Fibroblast of upper back skin (primary cell): ENCODE results near the gene CDC42BPG.

ENCODE experiments used
- DNase-seq: peaks from one replicate; pipeline ENCODE4 v3.0.0-alpha.2; 2013

The CDC42BPG gene

DNA sequence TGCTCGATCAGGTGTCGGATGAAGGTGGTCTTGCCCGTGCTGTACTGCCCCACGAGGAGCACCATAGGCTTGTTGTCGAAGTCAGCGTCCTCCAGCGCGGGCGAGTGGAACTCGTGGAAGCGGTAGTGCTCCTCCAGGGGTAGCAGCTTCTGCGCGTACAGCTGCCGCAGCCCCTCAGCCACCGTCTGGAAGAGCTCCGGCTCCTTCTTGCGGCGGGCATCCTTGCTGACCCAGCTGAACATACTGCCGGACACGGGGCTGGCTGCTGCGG, 33.7 kb upstream of the CDC42BPG start:
- DNase-seq: no peak

DNA sequence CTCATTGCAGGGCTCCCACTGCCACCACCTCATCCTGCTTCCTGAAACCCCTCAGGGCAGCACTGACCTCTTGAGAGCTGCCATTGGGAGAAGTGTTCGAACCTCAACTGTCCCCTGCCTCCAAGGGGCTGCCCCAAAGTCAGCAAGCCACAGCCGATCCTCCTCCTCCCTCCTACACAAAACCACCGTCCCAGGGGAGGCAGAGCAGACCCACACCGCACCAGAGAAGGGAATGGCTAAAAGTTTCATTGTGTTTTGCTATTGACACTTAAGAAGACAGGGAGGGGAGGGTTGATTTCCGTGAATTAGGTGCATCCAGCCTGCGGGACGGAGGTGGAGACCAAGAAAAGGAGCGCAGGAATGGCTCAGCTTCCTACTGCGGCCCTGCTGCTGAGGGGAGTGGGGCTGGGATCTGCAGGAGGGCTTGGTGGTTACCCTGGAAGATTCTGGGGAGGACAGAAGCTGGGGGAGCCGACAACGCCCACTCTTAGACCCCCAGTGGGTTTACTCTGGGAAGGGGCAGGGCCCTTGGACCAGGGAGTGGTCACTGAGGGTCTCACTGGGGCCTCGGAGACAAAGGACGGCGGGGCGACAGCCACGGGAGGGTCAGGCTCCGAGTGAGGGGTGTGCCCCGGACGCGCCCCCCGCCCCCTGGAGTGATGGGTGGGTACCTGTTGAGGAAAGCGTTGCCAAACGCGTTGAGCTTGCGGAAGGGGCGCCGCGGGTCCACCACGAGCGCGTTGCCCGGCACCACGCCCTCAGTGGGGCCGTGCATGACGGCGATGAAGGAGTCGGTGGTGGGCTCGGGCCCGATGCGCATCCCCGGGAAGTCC, 33.2 kb upstream of the CDC42BPG start:
- DNase-seq: no peak

DNA sequence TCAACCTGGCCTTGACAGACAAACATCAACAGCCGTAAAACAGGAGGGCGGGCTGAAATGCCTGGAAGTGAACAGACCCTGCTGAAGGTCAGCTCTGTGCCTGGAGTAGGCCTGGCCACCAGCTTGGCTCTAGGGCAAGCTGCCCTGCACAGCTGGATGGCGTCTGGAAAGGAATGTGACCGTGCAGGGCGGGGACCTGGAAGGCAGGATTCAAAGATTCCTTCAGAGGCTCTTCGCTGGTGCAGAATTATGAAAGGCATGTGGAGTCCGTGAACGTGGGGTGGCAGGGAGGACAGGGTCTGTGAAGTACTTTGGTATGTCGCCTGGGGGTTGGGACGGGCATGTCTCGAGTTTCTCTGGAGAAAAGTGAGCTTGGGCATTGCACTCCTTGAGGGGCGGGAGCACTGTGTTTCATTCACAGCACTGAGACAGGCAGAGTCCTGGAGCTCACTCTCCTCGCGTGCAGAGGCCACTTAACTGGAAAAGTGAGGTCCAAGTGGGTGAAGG, 32.4 kb upstream of the CDC42BPG start:
- peak; percentile 55 for DNase-seq

DNA sequence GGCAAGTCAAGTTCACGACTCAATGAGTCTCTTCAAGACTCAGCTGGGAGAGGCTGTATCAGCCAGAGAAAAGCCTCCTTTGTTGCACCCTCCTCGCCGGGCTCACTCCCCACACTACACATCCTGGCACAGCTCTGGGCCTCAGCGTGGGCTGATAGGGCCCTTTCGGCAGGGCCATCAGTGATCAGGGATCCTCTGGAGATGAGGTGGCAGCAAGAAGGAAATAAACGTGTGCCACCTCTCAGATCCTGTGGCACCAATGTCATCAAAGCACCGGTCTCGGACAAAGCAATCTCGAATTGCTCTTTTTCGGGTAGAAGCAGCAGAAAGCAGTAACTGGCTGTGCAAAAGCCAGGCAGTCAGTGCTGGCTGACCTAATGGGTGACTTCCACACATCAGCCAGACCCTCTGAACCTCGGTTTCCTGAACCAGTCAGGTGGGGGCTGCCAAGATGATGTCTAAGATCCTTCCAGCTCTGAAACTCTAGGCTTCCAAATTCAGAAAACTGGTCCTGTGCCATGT, 31.8 kb upstream of the CDC42BPG start:
- DNase-seq: no peak

DNA sequence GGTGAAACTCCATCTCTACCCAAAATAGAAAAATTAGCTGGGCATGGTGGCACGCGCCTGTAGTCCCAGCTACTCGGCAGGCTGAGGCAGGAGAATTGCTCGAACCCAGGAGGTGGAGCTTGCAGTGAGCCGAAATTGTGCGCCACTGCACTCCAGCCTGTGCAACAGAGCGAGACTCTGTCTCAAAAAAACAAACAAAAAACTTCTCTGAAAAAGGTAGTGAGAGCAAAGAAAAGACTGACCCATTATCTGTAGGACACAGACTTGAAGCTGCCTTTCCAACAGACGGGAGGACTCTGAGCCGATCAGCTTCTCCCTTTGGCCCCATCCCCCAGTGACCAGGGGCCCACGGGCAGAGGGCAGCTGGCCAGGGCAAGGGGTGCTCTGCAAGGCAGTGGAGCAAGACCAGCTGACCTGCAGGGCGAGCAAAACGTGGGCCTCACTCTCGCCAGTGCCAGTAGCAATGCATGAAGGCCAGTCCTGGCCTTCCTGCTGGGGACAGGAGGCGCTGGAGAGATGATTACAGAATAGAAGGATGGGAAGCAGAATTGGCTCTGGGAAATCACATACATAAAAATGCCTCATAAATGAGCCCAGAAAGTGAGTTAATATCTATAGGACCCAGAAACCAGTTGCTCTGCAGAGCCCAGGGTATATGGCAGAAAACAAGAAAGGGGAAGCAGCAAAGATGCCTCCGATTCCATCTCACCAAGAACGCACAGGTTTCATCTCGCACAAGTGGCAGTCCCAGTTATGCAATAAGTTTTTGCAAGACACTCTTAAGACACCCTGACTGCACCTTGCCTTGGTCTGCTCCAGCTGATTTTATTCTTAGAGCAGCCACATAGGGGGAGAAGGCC, 31.1 kb upstream of the CDC42BPG start:
- no peak for DNase-seq

DNA sequence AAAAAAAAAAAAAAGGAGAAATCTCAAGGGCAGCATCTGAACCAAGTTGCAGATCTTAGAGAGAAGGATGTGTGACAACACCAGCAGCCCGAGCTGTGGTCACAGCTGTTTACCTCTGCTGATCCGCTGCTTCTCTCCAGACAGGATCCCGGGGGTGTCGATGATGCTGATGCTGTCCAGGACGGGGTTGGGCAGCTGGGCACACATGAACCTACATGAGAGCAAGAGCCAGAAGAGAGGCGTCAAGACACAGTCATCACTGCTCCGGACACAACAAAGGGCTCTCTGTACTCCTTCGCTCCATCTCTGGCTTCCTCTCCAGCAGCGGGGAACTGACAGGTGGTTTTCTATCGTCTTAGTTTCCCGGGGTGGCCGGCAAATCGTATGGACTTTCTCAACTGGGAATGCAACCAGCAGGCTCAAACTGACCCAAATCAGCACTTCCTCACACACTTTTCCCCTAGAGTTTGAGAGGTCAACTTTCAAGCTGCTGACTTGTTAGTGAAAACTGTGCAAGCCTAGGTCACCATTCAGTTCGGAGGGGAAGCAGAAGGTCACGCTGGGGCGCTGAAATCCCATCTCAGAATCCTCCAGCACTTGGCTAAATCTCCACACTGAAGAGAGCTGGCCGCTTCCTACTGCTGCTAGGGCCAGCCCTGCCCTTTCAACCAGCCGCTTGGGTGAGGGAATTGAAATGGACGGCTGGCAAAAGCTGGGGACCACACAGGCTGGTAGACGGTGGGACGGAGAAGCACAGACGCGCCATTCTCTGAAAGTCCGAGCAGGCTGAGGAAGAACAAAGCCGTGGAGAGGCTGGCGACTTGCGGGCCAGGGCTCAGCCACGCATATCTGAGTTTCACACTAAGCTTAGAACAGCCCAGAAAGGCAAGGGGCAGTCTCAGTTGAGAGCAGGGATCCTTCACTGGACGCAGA, 30.1 kb upstream of the CDC42BPG start:
- no peak for DNase-seq

DNA sequence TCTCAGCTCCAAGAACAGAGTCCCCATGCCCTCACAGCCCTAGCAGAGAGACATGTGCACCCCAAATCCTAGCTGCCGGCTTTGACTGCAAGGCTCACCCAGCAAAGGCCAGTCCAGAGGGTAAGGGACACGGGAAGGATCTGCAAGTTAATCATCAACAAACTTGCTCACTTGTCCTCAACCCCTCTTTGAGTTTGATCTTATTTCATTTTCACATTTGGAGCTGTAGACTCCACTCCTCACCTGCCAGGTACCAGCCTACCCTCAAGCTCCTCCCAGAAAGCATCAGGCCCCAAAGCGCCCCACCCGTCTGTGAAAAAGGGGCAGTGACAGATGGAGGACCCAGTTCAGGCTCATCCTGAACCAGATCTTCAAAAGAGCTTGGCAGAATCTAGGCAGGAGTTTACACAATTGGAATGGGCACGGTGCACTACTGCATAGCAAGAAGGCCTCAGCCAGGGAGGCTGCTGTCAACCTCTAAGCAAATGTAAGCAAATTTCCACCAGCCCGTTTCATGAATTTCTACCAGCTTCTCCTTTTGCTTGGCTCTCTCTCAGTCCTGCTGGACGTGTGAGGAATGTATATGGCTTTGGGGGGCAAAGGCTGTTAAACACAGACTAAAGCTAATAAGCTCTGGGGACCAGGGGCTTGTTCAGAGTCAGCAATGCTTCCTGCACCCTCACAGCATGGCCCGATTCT, 28.5 kb upstream of the CDC42BPG start:
- no peak for DNase-seq

DNA sequence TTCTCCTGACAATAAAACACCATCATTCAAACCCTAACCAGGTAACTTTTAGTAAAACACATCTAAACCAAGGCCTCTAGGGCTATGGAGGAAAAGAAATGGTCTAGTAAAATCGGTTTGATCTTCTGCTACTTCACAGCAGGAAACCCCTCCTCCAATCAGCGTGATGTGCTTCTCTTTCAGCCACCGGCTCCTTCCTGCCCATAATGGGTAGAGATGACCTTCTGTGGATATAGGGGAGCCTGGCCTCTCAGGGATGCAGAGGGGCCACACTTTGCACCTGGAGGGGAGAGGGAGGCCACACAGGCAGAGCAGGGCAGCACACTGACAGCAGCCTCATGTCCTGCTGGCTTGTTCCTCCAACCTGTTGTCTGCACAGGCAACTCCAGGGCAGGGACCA, 27.0 kb upstream of the CDC42BPG start:
- DNase-seq: no peak

DNA sequence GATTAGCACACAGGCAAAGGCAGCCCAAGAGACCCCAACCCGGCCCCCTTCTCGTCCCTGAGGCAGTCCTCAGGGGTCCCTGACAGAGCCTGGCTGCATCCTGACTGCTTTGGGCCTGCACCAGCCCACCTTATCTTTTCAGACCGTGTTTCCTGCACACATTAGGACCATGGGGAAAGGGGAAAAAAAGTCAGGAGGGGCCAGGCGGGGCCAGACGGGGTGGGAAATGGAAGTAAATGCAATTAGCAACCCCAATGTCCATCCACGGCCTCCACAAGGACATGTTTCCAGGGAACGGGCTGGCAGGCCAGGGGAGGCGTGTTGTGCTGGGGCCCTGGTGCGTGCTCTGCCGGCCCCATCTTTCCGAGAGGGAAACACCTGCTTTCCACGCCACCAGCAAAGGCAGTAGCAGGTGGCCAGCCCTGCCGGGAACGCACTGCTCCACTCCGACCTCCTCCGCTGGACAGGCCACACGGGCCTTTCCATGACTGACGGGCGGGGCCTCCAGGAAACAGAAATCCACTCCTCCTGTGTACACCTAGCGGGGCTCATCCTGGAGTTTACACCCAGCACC, 26.5 kb upstream of the CDC42BPG start:
- DNase-seq: no peak

DNA sequence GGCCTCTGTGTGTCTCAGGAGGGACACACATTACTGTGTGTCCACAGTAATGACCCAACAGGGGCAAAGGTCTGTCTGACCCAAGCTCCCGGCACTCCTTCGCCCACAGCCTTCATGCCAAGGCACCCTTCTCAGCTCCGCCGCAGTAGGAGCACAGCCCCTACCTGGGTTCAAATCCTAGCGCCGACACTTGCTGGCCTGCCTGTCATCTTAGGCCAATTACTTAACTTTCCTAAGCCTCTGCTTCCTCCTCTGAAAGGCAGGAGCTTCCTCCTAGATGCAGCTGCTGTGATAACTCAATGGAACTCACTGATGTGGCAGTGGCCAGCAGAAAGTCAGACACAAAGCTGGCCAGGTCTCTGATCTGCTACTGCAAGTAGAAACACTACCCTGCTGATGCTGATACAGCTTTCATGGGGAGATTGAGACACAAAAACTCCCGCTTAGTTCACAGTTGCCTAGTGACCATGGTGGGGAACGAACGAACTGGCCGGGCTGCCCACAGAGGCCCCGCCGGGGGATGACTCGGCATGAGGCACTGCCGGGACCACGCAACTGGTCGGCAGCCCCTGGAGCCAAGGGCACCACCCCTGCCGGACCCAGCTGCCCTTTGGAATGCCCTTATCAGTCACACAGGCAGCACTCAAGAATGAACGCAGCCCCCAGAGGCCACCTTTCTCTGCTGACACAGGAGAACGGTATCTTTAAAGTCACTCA, 25.9 kb upstream of the CDC42BPG start:
- peak; percentile 32 for DNase-seq

DNA sequence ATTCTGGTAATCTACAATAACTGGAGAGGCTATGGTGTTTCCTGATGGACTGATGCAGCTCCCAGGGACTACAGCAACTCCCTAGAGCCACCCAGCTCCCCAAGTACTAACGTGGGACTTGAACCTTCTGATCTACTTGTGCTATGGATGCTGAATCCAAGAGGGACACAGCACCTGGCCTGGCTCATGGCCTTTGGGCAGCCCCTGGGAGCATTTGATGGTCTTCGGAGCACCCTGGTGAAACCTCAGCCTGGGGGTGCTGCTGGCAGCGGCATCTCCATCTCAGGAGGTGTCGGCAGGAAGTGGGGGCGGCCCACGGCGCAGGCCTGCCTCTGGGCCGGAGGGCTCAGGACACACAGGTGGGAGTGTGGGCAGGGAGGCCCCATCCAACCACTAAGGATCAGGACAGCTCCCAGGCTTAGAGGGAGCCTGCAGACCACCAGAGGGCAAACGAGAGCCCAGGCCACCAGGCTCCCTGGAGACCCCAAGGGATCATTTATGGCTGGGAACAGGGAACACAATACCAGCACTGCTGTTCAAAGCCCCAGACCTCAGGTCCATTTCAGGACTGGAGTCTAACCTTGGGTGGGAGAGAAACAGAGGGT, 25.2 kb upstream of the CDC42BPG start:
- DNase-seq: no peak

DNA sequence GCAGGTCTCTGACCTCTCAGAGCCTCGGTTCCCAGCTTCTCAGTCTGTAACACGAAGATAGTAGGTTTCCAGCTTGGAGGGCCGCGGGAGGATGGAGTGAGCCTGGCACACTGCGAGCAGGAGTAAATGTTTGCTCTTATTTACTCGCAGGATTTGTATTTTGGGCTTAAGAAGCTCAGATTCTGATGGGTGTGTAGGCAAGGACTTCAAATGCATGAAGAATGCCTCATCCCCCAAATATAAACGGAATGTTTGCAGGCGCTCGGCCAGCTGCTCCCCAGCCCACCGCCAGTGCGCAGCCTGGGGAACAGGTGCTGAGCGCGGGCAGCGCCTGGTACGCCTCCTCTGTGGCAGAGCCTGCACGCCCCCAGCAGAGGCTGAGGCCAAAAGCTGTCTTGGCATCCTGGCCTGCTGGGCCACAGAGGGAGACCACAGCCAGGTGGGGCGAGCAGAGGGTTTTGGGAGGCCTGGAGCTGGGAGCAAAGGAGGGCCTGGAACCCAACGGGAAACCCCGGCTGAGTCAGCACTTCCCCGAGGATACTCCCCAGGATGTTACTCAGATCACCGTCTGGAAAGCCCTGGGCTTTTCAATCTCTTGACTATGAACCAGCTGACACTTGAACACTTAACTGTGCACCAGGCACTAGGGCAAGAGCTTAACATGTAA, 24.6 kb upstream of the CDC42BPG start:
- DNase-seq: peak; percentile 82

DNA sequence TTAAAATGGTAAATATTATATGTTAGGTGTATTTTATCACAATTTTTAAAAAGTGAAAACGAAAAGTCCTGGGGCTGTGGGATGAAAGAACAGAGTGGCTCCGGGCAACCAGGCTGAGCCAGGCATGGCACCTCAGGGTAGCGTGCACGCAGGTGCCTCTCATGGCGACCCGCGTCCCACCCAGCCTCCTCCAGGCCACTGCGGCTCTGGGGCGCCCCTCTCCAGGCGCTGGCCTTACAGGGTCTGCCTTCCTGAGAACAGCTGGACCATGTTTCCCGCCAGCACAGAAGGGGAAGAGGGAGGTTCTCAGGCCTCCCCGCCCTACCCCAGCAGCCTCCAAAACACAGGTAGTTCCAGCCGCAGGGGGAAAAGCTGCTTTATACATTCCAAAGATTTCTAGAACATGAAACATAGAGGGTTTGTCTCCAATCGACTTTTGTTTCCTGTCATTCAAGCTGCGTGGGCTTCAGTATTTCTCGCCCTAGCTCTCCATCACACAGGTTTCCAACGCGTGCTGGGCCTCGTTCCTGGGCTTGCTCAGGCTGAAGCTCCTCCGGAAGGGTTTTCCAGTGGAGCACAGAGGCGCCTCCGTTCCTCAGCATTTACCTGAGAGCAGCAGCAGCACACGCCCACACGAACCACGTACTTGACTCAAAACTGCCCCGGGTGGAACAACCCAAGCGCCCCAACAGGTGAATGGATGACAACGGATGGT, 23.5 kb upstream of the CDC42BPG start:
- no peak for DNase-seq

DNA sequence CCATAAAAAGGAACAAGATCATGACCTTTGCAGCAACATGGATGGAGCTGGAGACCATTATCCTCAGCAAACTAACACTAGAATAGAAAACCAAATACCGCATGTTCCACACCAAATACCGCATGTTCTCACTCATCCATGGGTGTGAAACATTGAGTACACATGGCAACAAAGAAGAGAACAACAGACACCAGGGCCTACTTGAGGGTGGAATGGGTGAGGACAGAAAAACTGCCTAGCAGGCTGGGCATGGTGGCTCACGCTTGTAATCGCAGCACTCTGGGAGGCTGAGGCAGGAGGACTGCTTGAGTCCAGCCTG, 21.7 kb upstream of the CDC42BPG start:
- no peak for DNase-seq

DNA sequence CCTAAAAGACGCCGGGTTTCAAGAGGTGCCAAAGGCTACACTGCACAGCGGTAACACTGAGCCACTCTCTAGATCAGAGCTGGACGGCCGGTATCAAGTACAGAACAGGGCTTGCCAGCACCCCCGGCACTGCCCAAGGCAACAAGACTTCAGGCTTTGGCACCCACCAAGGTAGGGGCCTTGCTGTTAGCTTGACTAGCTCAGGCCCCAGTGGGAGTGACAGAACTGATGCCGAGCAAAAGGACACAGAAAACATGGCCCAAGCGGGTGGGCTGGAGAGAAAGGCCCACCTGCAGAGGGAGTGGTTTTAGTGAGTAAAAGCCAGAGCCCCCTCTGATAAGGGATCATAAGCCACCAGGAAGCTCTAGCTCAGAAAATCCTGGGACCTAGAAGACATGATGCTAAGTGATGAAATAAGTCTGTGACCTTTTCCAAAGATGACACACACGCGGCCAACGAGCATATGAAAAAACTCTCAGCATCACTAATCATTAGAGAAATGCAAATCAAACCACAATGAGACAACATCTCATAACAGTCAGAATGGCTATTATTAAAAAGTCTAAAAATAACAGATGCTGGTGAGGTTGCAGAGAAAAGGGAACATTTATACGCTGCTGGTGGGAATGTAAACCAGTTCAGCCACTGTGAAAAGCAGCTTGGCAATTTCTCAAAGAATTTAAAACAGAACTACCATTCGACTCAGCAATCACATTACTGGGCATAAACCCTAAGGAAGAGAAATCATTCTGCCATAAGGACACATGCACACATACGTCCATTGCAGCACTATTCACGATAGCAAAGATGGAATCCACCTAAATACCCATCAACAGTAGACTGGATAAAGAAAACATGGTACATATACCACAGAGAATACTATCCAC, 21.1 kb upstream of the CDC42BPG start:
- peak; percentile 82 for DNase-seq

DNA sequence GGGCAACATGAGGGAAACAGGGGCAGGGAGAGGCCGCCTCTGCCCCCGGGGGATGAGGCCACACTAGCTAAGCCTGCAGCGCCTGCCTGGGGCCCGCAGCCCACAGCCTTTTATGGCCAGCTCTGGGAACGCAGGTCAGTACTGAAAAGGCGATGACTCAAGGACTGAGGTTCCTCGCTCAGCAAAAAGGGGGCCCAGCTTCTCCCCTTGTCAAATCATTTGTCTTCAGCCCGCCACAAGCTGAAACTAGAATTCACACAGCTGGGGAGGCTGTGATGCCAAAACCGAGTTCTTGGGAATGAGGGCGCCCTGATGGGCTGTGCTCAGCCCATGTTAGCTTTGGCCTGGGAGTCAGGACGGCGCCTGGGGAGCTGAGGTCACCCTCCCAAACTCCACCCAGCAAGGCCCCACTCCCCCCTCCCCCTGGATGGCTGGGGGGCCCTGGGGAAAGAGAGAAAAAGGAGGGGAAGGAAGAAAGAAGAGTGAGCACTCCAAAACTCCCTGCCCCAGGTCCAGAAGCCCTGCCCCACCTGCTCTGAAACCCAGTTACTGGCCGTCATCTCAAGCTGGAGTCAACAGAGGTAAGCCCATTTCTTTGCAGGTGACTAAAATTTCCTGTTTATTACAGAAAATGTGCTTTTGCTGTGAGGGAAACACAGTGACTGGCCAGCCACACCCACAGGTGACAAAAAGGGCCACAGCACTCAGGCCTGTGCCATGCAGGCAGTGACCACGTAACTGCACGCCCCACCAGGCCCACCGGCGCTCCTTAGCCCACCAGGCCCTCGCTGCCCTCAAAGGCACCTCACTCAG, 20.2 kb upstream of the CDC42BPG start:
- DNase-seq: peak; percentile 93

DNA sequence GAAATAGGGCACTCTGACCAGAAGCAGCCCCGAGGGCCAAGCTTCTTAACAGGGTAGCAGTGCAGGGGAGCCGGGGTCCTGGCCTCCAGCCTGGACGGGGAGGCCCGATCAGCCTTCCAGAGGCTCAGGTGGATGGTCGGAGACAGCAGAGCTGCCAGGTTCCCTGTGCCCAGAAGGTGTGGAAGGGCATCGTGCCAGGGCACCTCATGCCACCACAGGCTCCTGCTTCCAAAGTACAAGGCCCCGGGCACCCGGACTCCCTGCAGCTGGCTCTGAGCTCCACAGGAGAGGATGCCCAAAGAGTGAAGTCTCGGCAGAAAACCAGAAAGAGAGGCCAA, 19.7 kb upstream of the CDC42BPG start:
- DNase-seq: no peak
